NCI-H2107 treated with DMSO at 0.1 percent for 48 hours (cell line): ENCODE measurements around the gene VASP.
"Not testable (repeated sequence)": the region's sequence is repeated elsewhere in the genome, so short reads cannot be mapped to it uniquely, and the experiment has no call there.

Experiments
- DNase-seq: peaks from one replicate; lab custom pipeline; 2025; ENCODE audit not compliant: unreplicated experiment; lab: John Stamatoyannopoulos, UW

The VASP gene

DNA sequence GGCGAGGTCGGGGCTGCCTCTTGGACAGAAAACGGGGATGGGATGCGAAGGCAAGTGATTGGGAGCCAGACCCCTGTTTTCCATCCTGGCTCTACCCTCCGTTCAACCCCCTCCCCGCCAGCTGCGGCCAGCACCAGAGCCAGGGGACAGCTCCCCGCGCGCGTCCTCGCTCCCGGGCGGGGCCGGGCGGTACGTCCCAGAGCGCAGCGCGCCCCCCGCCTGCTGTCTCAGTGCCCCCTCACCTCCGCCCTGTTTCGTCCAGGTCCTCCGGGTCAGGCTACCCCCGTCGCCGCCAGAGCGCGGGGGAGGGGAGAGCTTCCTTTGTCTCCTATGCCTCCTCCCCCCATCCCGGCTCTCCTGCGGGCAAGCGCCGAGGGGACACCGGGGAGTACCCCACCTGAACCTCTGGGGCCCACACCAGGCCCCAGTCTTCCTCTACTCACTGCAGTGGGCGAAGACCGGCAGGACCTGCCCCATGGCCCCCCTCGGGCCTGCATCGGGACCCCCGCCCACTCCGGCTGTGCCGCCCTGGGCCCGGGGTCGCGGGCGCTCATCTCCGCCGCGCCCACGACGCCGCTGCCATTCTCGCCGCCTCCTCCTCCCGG, 10.8 kb upstream of the VASP start:
- no peak for DNase-seq

DNA sequence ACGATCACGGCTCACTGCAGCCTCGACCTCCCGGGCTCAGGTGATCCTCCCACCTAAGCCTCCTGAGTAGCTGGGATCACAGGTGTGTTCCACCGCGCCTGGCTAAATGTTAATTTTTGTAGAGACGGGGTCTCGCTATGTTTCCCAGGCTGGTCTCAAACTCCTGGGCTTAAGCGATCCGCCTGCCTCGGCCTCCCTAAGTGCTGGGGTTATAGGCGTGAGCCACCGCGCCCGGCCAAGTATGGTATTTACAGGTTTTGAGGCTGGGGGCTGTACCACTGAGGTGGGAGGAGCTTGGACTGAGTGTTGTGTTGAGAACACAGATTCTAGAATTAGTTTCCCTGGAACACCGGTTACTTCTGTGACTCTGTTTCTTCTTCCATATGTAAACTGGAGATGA, 9.5 kb upstream of the VASP start:
- no peak for DNase-seq

DNA sequence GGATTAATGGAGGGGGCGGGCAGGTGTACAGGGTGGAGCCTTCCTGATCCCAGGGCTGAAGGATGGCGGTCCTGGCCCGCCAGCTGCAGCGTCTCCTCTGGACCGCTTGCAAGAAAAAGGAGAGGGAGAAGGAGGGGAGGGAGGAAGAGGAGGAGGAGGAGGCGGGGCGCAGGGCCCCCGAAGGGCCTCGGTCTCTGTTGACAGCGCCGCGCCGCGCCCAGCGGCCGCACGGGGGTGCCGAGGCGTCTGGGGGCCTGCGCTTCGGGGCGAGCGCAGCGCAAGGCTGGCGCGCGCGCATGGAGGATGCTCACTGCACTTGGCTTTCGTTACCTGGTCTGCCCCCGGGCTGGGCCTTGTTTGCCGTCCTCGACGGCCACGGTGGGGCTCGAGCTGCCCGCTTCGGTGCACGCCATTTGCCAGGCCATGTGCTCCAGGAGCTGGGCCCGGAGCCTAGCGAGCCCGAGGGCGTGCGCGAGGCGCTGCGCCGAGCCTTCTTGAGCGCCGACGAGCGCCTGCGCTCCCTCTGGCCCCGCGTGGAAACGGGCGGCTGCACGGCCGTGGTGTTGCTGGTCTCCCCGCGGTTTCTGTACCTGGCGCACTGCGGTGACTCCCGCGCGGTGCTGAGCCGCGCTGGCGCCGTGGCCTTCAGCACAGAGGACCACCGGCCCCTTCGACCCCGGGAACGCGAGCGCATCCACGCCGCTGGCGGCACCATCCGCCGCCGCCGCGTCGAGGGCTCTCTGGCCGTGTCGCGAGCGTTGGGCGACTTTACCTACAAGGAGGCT, 8.7 kb upstream of the VASP start, which contains the start of gene PPM1N:
Gene PPM1N (plus strand): TSS at position 33 of the 785 bp plus-strand sequence. CDS start 30 bp downstream, at position 63.
- no peak for DNase-seq

DNA sequence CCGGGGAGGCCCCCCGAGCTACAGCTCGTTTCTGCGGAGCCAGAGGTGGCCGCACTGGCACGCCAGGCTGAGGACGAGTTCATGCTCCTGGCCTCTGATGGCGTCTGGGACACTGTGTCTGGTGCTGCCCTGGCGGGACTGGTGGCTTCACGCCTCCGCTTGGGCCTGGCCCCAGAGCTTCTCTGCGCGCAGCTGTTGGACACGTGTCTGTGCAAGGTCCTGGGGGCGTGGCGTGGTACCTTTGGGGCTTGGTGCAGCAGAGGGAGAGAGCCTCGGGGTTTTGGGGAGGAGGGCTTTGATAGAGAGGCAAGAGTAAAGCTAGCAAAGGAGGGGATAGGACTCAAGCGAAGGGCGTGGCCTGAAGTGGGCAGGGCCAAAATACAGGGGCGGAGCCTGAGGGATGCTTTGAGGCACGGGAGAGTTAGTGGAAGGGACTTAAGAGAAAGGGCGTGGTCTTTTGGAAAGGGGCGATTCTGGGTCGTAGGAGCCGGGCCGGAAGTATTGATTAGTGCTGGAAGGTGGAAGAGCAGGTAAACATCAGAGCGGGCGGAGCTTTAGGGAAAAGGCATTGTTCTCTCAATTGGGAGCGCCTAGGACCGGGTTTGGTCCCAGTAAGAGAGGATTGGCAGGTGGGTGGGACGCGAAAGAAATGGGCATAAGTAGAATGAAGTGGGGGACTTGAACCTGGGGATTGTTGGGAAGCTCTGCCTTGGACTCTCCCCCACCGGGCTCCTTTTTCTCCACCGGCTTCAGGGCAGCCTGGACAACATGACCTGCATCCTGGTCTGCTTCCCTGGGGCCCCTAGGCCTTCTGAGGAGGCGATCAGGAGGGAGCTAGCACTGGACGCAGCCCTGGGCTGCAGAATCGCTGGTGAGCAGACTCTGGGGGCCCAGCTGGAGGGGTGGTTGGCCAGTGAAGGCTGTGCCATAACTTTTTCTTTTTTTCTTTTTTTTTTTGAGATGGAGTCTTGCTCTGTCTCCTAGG, 7.8 kb upstream of the VASP start:
- no peak for DNase-seq

DNA sequence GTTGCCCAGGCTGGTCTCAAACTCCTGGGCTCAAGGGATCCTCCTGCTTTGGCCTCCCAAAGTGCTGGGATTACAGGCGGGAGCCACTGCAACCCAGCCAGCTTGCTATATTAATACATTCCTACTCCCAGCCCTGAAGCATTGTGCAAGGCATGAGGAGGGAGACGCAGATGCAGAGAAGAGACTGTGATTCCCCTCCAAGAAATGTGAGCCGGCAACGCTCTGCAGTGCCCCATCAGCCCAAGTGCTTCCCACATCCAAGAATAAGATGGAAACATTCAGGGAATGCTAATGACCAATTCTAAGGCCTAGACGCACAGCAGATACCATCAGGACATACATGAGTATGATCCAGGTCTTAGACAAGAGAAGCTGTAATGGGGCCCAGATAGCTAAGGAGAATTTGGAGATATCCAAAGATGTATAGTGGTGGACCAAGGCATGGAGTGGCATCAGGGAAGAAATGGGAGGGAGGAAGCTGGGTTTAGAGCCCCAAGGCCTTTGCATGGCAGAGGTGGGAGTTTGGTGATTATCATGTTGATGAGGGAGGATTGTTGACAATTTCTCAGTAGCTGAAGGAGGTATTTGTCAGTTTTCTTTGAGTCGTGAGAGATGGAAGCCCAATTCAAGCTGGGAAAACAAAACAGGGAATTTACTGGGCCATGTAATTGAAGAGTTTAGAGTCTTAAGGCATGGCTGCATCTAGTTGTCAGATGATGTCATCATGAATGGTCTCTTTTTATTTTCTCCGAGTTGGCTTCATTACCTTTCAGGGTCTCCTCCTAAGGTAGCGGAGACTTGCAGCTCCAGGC, 6.2 kb upstream of the VASP start:
- DNase-seq: no peak

DNA sequence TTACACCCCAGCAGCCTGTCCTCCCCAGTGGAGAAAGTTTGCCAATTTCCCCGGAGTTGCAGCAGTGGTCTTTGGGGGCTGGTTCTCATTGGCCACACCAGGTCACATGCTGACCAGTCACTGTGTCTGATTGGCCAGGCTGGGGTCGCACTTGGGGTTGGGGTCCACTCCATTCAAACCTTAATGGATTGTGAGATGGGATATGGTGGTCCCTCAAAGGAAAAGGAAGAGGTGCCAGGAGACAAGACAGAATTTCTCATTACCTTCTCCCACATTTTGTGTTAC, 5.6 kb upstream of the VASP start:
- no peak for DNase-seq

DNA sequence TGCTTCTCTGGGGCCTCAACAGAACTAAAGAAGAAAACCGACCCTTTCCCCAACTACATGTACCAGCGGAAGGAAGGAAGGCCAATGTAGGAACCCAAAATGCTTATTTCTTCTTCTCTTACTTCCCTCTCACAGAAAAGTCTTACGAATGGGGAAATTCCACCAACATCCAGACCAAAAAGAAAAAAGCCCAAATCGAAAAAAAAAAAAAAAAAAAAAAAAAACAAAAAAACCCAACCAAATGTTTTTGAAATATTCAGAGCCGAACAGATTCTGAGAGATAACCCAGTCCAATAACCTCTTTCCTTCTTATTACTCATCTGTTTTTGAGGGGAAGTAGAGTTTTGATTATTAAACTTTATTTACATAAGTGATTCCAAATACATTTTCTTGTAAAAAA, 5.2 kb upstream of the VASP start:
- DNase-seq: no peak

DNA sequence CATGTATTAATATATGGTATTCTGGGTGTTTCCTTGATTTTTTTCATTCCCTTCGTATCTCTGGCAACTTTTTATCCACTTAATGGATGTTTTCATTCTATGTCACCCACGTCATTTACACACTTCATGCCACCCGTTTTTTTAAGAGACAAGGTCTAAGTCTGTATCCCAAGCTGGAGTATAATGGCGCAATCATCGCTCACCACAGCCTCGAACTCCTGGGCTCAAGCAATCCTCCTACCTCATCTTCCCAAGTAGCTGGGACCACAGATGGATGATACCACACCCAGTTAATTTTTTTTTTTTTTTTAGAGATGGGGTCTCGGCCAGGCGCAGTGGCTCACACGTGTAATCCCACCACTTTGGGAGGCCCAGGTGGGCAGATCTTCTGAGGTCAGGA, 3.4 kb upstream of the VASP start:
- no peak for DNase-seq

DNA sequence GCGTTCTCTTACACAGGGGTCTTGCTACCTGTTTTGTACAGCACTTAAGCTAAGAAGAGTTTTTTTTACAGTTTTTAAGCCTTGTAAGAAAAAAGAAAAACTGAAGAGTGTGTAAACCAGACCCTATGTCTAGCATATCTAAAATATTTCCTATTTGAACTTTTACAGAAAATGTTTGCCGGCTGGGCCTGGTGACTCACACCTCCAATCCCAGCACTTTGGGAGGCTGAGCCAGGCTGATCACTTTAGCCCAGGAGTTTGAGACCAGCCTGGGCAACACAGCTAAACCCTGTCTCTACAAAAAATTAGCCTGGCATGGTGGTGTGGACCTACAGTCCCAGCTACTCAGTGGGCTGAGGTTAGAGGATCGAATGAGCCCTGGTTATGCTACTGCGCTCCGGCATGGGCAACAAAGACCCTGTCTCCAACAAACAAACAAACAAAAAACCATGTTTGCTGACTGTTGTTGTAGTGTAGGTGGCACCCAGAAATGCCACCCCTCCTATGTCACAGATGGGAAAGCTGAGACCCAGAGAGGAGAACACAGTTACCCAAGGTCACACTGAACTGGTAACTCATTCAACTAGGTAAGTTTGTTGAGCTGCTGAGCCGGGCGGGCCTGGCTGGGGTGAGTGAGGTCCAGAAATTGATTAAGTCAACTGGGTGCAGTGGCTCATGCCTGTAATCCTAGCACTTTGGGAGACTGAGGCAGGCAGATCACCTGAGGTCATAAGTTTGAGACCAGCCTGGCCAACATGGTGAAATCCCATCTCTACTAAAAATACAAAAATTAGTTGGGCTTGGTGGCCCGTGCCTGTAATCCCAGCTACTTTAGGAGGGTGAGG, 1.9 kb upstream of the VASP start:
- DNase-seq: no peak

DNA sequence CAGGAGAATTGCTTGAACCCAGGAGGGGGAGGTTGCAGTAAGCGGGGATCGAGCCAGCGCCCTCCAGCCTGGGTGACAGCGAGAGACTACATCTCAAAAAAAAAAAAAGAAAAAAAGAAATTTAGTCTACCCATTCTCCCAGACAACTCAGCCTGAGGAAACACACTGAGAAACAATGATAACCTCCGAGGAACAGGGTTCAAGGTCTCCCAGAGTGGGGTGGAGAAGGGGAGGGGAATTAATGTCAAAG, 1.4 kb upstream of the VASP start:
- DNase-seq: no peak

DNA sequence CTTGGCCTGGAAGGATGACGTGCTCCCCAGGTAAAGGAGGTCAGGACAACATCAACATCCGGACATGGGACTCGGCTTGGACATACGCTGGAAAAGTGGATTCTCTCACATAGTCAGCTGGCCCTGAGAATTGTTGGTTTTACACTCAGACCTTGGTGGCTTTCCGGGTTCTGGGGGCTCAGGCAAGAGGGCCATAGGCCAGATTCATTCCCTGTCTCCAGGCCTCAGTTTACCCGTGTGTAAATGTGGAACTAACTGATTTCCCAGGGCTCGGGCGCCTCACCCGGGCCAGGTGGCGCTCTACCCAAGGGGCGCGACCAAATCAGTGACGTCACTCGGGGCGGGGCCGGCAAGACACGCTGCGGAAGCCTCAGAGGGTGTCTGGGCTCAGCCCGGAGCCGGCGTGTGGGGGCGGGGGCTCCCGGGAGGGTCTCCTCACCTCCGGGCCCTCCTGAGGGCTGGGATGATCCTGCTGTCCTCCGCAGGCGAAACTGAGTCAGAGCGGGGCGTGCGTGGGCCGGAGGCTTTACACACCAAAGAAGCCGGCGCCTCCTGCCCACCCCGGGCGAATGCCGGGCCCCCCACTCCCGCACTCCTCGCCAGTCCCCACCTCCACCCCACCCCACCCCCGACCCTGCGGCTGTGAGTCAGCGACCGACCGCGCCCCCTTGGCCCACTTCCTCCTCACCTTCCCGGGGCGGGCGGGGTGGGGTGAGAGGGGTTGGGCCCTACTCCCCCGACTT, 862 bp upstream of the VASP start:
- DNase-seq: peak; percentile 56

DNA sequence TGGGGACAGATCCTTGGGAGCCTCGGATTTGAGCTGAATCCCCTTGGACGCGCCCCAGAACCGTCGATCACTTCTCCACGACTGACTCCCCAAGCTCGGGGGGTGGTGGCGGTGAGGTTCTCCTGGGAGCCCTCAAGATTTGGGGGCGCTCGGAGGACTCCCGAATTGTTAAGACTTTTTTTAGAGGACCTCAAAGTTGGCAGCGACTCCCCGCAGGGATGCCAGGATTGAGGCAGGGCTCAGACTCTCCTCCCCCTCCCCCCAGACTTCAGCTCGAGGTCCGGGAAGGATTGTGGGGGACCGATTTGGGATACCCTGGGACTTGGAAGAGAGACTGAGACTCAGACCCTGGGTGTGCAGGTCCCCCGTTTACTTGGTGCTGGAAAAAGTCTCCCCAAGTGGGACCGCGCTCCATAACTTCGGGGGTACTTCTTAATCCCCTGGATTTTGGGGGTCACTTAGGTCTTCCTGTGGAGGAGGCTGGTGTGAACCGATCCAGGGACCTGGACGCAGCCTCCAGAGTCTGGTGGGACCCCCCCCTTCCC, 665 bp downstream of the VASP start:
- DNase-seq: no peak

DNA sequence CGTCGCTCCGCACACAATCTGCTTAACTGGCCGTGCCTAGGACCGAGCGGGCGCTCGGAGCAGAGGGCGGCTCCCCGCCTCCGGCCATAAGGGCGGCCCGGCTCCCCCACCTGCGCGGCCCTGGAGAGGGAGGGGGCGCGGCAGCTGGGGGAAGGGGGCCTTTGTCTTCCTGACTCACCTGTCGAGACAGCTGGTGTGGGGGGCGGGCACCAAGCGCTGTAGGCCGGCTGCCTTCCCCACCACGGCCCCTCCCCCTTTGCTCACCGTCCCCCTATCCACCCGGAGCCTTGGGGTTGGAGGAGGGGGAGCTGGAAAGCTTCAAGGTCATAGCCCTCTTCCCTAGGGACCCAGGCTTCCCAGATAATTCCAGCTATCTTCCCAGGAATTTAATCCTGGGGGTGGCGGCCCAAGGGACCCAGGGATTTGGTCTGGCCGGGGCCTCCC, 1.2 kb downstream of the VASP start:
- no peak for DNase-seq

DNA sequence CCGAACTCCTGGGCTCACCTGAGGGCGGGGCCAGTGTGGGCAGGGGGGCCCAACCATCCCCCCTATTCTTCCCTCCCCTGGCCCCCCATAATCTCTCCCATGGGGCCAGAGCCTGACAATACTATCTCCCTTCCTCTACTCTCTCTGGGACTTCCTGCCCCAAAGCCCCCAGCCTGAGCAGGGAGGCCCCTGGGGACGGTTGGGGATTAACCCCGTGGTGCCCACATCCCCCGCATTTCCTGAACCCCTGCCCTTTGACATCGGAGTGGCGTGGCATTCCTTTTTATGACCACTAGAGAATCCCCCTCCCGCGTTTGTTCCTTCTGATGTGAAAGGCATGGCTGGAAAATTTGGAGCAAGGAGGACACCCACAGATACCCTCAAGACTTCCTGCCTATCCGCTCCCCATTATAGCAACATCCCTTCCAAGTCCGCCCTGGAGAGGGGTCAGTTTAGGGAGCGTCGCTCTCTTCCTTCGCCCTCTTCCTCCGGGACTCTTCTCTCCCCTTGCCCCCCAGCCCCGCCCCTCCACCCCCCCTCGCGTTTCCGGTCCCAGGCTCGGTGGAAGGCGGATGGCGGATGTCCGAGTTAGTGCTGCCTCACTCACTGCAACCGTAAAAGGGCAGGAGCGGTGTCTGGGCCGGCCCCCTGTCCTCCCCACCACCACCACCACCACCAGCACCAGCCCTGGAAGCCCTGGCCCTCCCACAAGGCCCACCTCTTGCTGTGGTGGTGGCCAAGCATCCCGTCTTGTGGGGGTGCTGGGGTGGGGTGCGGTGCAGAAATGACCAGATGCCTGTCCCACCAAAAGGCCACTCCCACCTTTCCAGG, 1.8 kb downstream of the VASP start:
- no peak for DNase-seq

DNA sequence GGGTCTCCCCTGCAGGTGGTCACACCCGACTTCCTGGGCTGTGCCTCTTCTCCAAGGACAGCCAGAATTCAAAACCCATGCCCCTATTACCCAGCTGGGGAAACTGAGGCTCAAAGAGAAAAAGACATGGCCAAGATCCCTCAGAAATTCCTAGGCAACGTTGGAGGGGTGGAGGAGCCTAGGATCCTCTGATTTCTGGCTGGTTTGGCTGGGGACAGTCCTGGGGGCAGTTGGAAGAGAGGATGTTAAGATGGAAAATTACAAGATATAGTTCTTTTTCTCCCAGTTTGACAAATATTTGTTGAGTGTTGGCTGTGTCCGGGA, 2.4 kb downstream of the VASP start:
- DNase-seq: no peak

DNA sequence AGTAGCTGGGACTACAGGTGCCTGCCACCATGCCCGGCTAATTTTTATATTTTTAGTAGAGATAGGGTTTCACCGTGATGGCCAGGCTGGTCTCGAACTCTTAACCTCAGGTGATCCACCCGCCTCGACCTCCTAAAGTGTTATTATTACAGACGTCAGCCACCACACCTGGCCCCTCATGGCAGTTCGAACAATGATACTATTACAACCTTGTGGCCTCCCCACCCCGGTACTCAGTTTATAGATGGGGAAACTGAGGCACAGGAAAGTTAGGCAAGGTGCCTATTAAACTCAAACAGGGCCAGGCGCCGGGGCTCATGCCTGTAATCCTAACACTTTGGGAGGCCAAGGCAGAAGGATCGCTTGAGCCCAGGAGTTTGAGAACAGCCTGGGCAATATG, 3.1 kb downstream of the VASP start:
- not testable (repeated sequence) for DNase-seq

DNA sequence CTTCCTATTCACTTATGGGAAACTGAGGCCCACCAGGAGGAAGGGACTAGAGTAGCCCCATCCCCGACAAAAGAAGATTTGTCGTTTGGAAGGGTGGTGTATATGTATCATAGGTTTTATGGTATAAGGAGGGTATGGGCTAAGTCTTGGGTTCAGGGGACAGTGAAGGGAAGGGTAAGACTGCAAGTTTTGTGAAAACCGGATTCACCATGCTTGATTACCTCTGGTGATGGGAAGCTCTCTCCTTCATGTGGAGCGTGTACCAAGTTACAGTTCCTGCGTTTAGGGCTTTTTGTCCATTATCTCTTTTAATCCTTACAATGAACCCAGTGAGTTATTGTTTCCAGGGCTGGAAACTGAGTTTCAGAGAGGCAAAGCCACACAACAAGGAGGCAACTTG, 3.8 kb downstream of the VASP start:
- no peak for DNase-seq

DNA sequence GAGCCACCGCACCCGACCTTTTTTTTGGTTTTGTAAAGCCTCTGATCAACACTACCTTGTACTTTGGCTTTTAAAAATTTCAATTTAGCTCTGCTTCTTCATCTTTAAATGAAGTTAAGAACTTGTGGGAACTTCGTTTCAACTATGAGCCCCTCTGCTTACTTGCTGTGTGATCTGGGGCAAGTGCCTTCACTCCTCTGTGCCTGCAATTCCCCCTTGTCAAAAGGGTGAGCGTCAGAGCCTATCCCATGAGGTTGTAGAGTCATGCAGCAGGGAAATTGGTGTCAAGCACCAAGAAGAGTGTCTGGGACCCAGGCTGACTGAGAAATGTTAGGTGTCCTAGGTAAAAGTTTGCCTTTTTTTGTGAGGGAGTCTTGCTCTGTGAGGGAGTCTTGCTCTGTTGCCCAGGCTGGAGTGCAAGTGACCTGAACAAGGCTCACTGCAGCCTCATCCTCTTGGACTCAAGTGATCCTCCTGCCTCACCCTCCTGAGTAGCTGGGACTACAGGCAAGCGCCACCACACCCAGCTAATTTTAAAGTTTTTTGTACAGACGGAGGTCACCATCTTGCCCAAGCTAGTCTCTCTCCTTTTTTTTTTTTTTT, 5.7 kb downstream of the VASP start:
- DNase-seq: no peak
